HG03064 (cell line): ENCODE measurements around the gene WSCD2.

Source experiments
- ATAC-seq: cut with Tn5 transposase; IDR thresholded peaks from one replicate; pipeline ENCODE4 v1.9.1; 2021; ENCODE audit warnings: low read depth; ENCODE audit not compliant: unreplicated experiment

Gene WSCD2

GRCh38 chr12:108257004-108257403, 127.9 kb downstream of the WSCD2 start:
- no peak for ATAC-seq

GRCh38 chr12:108257610-108258106, 128.6 kb downstream of the WSCD2 start:
- no peak for ATAC-seq

- no peak for ATAC-seq
These were observed 131.0 kb downstream of the WSCD2 start for GRCh38 chr12:108260039-108260438.

GRCh38 chr12:108260969-108261368, 131.9 kb downstream of the WSCD2 start:
- no peak for ATAC-seq

GRCh38 chr12:108265505-108265904, 136.4 kb downstream of the WSCD2 start:
- ATAC-seq = no peak

- no peak for ATAC-seq
These were observed 137.0 kb downstream of the WSCD2 start for GRCh38 chr12:108266131-108266530.

- no peak for ATAC-seq
These were observed 138.4 kb downstream of the WSCD2 start for GRCh38 chr12:108267450-108267849.

GRCh38 chr12:108268397-108268796, 139.3 kb downstream of the WSCD2 start:
- no peak for ATAC-seq

GRCh38 chr12:108269224-108269623, 140.1 kb downstream of the WSCD2 start:
- ATAC-seq = no peak

- no peak for ATAC-seq
These were observed 141.2 kb downstream of the WSCD2 start for GRCh38 chr12:108270035-108270848.

- ATAC-seq = no peak
These were observed 141.7 kb downstream of the WSCD2 start for GRCh38 chr12:108270849-108271143.

- ATAC-seq = no peak
These were observed 143.1 kb downstream of the WSCD2 start for GRCh38 chr12:108271951-108272872.

- ATAC-seq = no peak
These were observed 144.1 kb downstream of the WSCD2 start for GRCh38 chr12:108273217-108273616.

GRCh38 chr12:108277613-108278012, 148.5 kb downstream of the WSCD2 start:
- ATAC-seq = no peak

GRCh38 chr12:108282160-108282559, 153.1 kb downstream of the WSCD2 start:
- ATAC-seq = no peak

GRCh38 chr12:108282676-108283075, 153.6 kb downstream of the WSCD2 start:
- no peak for ATAC-seq

- no peak for ATAC-seq
These were observed 155.1 kb downstream of the WSCD2 start for GRCh38 chr12:108284163-108284562.

- no peak for ATAC-seq
These were observed 155.9 kb downstream of the WSCD2 start for GRCh38 chr12:108285016-108285415.

- no peak for ATAC-seq
These were observed 158.1 kb downstream of the WSCD2 start for GRCh38 chr12:108287227-108287626.

GRCh38 chr12:108289350-108290161, 160.5 kb downstream of the WSCD2 start:
- no peak for ATAC-seq

GRCh38 chr12:108295641-108296040, 166.6 kb downstream of the WSCD2 start:
- ATAC-seq = no peak
